Epidermal melanocyte (primary cell): ENCODE data around the gene ENGASE.
A peak's percentile ranks its signal among the peaks of the same experiment; 100 is the strongest.

Source experiments
- DNase-seq: peaks from one replicate; pipeline ENCODE4 v3.0.0; 2011; ENCODE audit warnings: low spot score; ENCODE audit not compliant: insufficient read length

The ENGASE gene

GRCh38 chr17:79079421-79080200, 5.0 kb downstream of the ENGASE start:
- DNase-seq, result no peak

DNA sequence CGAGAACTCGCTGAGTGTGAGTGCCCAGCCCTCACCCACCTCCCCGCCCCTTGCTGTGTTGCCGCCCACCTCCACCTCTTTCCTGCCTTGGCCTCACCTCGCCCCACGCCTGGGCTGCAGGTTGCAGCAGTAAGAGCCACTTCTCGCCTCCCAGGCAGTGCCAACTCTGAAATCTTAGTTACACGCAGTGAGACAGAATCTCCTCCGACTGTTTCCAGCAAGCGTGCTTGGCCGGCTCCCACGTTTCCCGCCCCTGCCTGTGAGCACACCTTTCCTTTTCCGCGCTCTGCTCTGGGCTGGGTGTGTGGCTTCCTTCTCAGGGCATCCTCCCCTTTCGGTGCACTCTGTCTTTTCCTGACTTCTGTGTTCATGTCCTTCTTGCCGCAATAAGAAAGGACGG, 5.7 kb downstream of the ENGASE start:
- DNase-seq, result no peak

GRCh38 chr17:79080761-79081290, 6.2 kb downstream of the ENGASE start:
- peak; percentile 12 for DNase-seq

DNA sequence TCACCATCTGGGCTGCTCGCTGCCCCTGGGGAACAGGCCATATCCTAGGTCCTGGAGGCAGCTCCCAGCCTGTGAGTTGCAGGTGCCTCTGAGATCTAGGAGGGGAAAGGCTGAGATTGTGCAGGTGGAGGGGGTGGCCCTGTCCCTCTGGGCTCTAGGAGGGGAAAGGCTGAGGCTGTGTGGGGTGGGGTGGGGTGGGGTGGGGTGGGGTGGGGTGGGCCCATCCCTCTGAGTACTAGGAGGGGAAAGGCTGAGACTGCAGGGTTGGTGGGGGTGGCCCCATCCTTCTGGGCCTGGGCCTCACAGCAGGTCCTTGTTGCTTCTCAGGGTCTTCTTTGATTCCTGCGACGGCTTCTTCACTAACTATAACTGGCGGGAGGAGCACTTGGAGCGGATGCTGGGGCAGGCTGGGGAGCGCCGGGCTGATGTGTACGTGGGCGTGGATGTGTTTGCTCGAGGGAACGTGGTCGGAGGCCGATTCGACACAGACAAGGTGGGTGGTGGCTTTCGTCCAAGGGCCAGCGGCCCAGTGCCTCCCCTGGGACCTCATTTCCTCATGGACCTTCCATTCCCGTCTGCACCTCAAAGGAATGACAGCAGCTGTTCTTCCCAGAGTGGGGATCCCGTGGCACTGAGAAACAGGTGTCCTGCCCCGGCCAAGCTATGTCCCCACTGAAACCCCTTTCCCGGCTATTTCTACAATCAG, 7.1 kb downstream of the ENGASE start:
- peak; percentile 5 for DNase-seq

DNA sequence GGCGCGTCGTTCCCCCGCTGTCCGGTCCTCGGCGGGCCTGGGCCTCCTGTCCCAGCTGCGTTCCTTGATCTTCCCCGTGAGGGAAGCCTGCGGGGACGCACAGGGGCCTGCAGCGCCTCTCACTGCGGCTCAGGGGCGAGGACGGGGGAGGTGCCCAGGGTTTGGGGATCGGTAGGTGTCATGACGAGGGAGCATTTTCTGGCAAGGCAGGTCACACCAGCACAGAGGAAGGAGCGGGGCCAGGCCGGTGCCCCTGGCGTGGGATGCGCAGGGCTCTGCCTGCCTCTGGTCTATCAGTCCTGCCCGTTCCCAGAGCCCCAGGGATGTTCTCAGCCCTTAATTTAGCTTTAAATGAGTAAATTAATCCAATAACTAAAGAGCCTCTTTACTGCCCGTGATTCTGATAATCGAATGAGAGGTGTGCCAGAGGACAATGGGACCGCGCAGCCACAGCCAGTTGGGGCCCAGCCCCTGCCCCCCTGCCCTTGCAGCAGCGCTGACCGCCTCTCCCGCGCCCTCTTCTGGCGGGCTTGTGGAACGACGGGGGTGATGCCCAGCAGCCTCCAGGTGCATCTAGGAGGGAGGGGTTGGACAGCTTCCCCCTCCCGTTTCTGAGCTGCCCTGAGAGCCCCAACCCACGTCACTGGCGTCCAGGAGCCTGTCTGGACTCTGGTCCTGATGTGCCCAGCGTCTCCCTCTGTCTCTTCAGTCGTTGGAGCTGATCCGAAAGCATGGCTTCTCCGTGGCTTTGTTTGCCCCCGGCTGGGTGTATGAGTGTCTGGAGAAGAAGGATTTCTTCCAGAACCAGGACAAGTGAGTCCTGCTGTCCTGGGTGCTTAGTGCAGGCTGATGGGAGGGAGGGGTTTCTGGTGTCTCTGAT, 7.9 kb downstream of the ENGASE start:
- peak; percentile 63 for DNase-seq

GRCh38 chr17:79083191-79083971, 8.8 kb downstream of the ENGASE start:
- peak; percentile 9 for DNase-seq

- DNase-seq, result peak; percentile 14
Measured at GRCh38 chr17:79084291-79085153, 9.9 kb downstream of the ENGASE start.

DNA sequence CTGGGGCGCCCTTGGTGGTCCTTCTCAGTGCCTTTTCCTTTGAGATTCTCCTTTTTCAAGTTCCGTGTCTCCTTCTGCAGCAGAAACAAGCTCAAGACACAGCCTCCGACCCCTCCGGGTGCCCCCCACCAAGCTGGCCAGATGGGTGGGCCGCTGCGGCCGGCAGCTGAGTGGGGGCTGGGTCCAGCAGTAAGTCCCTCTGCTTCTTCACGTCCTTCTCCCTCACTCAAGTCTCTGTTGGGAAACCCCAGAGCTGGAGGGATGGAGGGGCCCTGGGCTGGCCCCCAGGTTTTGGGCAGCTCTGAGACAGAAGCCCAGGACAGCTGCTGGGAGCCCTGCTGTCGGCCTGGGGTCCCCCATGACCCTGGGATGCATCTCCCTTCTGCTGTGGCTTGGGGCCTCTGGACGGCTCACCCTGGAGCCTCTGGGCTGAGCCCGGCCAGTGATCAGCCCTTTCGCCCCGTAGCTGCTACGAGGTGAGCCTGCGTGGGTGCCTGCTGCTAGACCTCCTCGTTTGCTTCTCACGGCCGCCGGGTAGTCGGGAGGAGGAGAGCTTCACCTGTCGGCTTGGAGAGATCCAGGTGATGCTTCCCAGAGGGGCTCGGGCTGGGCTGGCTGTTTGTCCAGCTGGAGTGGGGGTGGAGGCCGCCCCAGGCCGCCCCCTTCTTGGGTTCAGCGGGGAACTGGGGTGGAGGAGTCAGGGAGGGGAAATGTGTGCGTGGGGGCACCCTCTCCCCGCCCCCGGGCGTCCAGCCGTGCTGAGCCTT, 10.7 kb downstream of the ENGASE start:
- peak; percentile 7 for DNase-seq

DNA sequence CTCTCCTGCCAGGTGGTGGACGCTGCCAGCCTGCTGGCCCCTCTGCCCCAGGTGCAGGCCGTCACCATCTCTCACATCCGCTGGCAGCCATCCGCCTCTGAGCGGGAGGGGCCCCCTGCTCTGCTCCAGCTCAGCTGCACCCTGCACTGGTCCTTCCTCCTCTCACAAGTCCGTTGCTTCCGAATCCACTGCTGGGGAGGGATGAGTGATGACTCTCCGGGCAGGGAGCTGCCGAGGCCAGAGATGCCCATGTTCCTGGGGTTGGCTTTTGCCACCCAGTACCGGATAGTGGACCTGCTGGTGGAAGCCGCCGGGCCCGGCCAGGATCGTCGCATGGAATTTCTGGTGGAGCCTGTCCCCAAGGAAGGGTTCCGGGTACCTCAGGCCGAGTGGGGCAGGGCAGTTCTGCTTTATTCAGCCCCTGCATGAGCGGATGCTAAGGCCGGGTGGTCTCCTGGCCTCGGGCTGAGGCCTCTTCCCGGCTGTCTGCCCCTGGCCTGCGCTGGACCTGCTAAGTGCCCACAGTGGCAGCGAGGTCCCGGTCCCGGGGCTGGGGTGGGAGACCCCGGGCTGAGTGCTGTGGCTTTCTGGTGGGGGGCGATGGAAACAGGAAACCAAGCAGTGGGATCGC, 11.4 kb downstream of the ENGASE start:
- DNase-seq, result peak; percentile 8

DNA sequence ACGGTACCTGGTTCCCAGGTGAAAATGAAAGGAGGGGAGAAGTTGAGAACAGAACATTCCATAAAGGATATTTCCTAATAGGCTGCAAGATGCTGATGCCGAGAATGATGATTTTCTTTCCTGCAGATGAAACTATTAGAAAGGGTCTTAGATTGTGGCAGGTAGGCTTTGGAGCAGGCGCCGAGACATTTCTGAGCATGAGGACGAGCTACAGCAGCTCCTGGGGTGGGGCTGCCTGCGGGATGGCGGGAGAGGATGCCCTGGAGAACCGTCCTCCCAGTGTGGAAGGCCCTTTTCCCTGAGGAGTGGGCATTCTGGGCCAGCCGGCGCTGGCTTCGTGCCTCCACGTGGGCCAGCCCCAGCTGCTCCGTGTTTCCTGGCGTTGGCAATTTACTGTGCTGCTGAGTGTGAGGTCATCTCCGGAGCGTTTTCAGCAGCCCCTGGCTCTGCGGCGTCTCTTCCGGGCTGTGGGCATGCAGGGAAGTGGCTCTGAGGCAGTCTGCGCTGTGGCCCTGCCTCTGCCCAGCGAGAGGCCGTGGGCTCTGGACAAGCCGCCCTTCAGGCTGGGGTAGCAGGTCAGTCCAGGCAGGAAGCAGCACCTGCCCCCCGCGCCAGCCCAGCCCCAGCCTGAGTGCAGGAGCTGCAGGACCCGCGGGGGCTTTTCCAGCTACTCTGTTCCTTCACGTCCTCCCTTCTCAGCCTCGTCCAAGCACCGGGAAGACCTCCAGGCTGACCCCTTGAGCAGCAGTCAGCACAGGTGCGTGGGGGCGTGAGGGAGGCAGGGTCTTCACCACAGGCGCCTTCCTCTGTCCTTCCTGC, 12.2 kb downstream of the ENGASE start:
- DNase-seq, result peak; percentile 8

- peak; percentile 95 for DNase-seq
Measured at GRCh38 chr17:79087428-79088143, 13.0 kb downstream of the ENGASE start.

GRCh38 chr17:79088247-79088996, 13.8 kb downstream of the ENGASE start:
- no peak for DNase-seq

DNA sequence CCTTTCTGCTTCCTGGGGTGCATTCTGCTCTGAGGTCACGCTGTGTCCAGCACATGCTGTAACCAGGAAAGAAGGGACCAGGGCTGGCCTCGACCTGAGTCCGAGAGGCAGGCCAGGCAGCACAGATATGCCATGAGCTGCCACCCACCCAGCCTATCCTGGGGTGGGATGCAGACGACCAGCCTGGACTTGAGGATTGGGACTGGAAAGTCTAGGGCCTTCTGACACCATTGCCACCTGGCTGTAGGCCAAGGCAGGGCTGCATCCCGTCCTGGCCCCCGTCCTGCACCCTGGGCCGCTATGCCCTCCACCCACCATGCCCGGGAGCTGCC, 14.3 kb downstream of the ENGASE start:
- no peak for DNase-seq

GRCh38 chr17:79089720-79090442, 15.3 kb downstream of the ENGASE start:
- DNase-seq, result no peak

DNA sequence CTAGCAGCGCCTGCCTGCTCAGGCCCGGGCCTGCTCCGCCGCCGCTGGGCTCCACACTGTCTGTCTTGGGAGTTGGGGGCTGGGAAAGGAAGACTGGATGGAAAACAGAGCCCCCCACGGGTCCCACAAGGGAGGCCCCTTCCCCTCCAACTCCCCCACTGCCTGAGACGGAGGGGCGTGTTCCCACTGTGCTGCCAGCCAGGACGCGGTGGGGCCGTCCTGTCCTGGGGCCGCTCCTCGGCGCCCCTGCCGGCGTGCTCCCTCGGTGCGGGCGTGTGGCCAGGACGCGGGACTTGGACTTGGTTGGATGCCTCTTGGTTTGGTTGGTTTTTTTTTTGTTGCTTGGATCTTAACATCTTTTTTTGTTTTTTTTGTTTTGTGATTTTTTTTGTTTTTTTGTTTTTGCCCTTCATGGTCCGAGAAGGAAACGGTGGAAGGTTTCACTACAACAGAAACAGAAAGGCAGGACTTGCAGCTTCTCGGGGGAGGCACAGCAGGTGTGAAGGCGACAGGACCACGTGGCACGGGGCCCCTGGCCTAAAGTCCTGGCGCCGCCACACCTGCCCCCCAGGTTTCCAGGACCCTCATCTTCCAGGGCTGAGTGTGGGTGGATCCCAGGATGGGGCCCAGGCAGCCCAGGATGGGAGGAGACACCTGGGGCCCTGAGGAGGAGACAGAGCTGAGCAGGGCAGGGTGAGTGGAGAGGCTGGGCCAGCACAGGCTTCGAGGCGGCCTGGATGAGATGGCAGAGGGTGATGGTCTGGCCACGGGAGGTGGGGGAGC, 16.0 kb downstream of the ENGASE start:
- no peak for DNase-seq
